Mucosa of gallbladder (tissue), 1 donor: ENCODE data around the gene MAN2A2. TPM values are rescaled to one million over a fixed set of nuclear protein-coding genes. Genes with fewer than 3 reads are reported as not detected.

ENCODE experiments used
- DNase-seq: peaks from one replicate; pipeline ENCODE4 v3.0.0-alpha.2; 2020; ENCODE audit warnings: low spot score
- total RNA-seq: library from RNA; stranded (reverse); gene quantifications from one replicate; pipeline ENCODE4 v1.2.1, GENCODE V29; 2021
- donor health status: DM: no; HTN: no; CAD: no.

Gene MAN2A2
- total RNA-seq, 1 donor from 2014 or later, result 95.4 TPM

- DNase-seq, result no peak
Observed at GRCh38 chr15:90942354-90943120, 39.4 kb downstream of the MAN2A2 start.

GRCh38 chr15:90945091-90945490, 42.0 kb downstream of the MAN2A2 start:
- no peak for DNase-seq

- no peak for DNase-seq
Observed at GRCh38 chr15:90946538-90946937, 43.4 kb downstream of the MAN2A2 start.

DNA sequence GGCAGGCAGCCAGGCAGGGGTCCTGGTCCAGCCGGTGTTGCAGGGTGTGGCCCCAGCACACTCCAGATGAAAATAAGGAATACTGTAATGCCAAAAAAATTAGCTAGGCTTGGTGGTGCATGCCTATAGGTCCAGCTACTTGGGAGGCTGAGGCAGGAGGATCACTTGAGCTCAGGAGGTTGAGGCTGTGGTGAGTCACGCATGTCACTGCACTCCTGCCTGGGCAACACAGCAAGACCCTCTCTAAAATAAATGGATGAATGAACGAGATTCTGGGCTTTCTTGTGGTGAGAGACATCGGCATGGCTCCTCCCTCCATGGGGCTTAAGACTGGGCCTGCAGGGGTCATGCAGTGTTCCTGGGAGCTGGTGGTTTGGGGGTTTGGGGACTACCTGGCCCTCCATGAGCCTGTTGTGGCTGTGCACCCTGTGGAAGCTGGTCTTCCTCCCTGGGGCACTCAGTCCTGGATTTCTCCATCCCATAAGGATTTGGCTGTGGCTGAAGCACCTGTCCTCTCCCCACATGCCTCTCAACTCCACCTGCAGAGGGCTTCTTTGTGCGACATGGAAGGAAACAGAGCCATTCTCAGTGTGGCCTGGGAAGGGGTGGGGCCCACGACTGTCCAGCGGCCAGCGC, 44.0 kb downstream of the MAN2A2 start:
- DNase-seq, result no peak

GRCh38 chr15:90947577-90948357, 44.7 kb downstream of the MAN2A2 start:
- DNase-seq, result no peak

- DNase-seq, result no peak
Observed at GRCh38 chr15:90948506-90948905, 45.4 kb downstream of the MAN2A2 start.

DNA sequence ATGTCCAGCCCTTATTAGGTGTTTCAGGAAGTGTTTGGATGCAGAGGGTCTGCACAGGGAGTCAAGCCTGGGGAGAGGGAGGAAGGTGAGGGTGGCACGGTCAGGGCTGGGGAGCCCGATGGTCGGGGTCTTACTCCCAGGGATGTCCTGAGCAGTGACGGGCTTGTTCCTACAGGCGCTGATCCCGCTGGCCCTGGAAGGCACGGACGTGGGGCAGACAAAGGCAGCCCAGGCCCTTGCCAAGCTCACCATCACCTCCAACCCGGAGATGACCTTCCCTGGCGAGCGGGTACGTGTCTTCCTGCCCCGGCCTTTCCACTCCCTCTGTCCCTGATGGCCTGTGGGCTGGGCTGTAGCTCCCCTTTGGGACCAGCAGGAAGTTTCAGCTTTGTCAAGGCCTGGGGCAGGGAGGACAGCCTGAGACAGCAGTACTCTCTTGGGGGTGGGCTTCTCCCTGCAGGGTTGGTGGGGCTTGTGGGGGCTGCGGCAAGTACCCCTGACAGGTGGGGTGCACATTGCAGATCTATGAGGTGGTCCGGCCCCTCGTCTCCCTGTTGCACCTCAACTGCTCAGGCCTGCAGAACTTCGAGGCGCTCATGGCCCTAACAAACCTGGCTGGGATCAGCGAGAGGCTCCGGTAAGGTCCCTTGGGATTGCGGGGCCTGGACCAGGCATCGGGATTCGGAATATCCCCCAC, 47.0 kb downstream of the MAN2A2 start:
- no peak for DNase-seq

- no peak for DNase-seq
Observed at GRCh38 chr15:90950676-90951075, 47.6 kb downstream of the MAN2A2 start.

- DNase-seq, result no peak
Observed at GRCh38 chr15:90952901-90953677, 50.0 kb downstream of the MAN2A2 start.

DNA sequence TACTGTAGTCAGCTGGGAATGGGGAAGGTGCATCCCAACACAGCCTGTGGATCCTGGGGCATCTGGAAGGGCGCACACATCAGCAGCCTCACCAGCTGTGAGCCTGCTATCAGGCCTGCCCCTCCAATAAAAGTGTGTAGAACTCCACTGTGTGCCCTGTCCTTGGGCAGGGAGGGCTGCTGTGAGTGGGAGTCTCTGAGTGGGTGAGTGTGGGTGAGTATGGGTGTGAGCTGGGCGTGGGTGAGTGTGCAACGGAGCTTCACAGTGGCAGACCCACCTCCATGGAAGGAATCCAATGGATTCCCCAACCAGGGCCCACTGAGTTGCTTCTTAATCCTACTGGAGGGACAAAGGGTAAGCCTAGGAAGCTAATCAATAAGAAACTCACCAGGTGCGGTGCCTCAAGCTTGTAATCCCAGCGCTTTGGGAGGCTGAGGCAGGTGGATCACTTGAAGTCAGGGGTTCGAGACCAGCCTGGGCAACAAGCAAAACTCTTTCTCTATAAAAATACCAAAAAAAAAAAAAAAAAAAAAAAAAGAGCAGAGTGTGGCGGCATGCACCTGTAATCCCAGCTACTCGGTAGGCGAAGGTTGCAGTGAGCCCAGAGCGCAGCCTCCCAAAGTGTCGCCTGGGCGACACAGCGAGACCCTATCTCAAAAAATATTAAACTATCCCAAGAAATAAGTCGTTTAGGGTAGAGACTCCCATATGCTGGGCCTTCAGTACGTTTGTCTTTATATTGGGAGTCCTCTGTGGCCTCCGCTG, 51.0 kb downstream of the MAN2A2 start:
- no peak for DNase-seq

- DNase-seq, result peak; percentile 96
Observed at GRCh38 chr15:90954712-90955623, 51.9 kb downstream of the MAN2A2 start, which contains the start of gene RCCD1. Gene RCCD1, plus strand, starts transcription at chr15:90954884. Its CDS starts 1,851 bp downstream, at chr15:90956735.

DNA sequence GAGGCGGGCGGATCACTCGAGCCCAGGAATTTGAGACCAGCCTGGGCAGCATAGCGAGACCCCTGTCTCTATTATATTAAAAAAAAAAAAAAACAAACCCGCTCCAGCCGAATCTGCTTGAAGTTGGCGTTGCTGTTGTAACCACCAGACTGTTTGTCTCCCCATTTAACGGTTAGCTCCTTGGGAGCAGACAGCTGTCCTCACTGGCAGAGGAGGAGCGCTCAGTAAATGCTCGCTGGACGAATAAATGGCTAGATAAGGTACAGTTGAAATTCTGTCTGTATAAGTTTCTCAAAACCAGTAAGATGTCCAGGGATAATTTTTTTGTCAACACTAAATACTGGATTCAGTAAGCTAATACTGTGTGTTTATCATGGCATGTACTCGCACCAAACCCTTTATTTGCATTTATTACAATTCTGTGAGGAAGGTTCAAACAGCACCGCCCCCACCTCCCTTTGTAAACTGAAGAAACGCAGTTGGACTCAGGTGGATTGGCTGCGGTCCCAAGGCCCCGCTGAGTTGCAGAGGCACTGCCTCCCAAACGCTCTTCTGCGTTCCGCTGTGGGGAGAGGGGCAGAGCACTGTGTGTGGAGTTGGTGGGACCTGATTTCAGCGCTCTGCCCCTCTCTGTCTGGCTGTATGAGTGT, 52.6 kb downstream of the MAN2A2 start:
- no peak for DNase-seq

DNA sequence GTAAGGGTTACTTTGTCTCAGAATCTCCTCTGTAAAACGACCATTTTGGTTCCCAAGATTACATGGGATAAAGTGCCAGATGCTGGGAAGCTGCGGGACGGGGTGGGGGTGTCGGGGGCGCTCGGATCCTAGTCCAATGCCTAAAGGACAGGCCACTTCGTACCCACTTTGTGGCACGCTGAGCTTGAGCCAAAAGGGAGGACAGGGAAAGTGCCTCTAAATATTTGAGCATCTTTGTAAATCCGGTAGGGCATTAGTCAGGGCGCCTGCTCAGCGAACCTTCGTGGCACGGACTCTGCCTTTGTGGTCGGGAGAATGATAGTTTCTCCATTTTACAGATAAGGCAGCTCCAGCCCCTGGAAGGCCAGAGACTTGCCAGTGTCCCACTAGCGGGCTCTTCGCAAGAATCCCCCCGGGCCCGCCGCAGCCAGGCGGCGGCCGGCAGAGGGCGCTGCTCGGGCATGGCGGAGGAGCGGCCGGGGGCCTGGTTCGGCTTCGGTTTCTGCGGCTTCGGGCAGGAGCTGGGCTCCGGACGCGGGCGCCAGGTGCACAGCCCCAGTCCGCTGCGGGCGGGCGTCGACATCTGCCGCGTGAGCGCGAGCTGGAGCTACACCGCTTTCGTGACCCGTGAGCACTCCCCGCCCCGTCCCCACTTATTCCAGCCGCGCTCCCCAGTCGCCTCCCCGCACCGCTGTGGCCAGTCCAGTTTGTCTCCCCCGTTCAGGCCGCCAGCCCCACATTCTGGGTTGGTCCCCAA, 53.4 kb downstream of the MAN2A2 start:
- DNase-seq, result peak; percentile 53

GRCh38 chr15:90957031-90957790, 54.1 kb downstream of the MAN2A2 start:
- no peak for DNase-seq

- DNase-seq, result no peak
Observed at GRCh38 chr15:90957791-90958190, 54.7 kb downstream of the MAN2A2 start.

- no peak for DNase-seq
Observed at GRCh38 chr15:90959028-90959595, 56.0 kb downstream of the MAN2A2 start.

GRCh38 chr15:90959894-90960293, 56.8 kb downstream of the MAN2A2 start:
- peak; percentile 29 for DNase-seq
